OCI-M1 (cell line): ENCODE data around the gene FZD1.
"Not testable (repeated sequence)": the region's sequence is repeated elsewhere in the genome, so short reads cannot be mapped to it uniquely, and the experiment has no call there.

Experiments
- DNase-seq: peaks from one replicate; lab custom pipeline; 2025; lab: John Stamatoyannopoulos, UW

The FZD1 gene

GRCh38 chr7:91297939-91298338 is 33.7 kb downstream of the FZD1 start:
- DNase-seq = no peak

GRCh38 chr7:91299952-91300775 is 35.9 kb downstream of the FZD1 start:
- peak; percentile 95 for DNase-seq

- no peak for DNase-seq
Measured at GRCh38 chr7:91302794-91303193, 38.6 kb downstream of the FZD1 start.

- no peak for DNase-seq
Measured at GRCh38 chr7:91306266-91306665, 42.0 kb downstream of the FZD1 start.

GRCh38 chr7:91307467-91307866 is 43.2 kb downstream of the FZD1 start:
- no peak for DNase-seq

GRCh38 chr7:91308191-91308590 is 44.0 kb downstream of the FZD1 start:
- DNase-seq = not testable (repeated sequence)

GRCh38 chr7:91310830-91311460 is 46.7 kb downstream of the FZD1 start:
- DNase-seq = no peak

- no peak for DNase-seq
Measured at GRCh38 chr7:91311839-91312238, 47.6 kb downstream of the FZD1 start.

- DNase-seq = no peak
Measured at GRCh38 chr7:91313113-91313512, 48.9 kb downstream of the FZD1 start.

- DNase-seq = no peak
Measured at GRCh38 chr7:91314591-91315323, 50.5 kb downstream of the FZD1 start.

GRCh38 chr7:91316426-91316825 is 52.2 kb downstream of the FZD1 start:
- no peak for DNase-seq

- no peak for DNase-seq
Measured at GRCh38 chr7:91319351-91319750, 55.1 kb downstream of the FZD1 start.

GRCh38 chr7:91320366-91321078 is 56.3 kb downstream of the FZD1 start:
- DNase-seq = no peak
